ENCODE results near the gene PITPNM1.

GRCh38 chr11:67521924-67522323 is 16.8 kb upstream of the PITPNM1 start:
- TF ChIP-seq, protein P1, sequence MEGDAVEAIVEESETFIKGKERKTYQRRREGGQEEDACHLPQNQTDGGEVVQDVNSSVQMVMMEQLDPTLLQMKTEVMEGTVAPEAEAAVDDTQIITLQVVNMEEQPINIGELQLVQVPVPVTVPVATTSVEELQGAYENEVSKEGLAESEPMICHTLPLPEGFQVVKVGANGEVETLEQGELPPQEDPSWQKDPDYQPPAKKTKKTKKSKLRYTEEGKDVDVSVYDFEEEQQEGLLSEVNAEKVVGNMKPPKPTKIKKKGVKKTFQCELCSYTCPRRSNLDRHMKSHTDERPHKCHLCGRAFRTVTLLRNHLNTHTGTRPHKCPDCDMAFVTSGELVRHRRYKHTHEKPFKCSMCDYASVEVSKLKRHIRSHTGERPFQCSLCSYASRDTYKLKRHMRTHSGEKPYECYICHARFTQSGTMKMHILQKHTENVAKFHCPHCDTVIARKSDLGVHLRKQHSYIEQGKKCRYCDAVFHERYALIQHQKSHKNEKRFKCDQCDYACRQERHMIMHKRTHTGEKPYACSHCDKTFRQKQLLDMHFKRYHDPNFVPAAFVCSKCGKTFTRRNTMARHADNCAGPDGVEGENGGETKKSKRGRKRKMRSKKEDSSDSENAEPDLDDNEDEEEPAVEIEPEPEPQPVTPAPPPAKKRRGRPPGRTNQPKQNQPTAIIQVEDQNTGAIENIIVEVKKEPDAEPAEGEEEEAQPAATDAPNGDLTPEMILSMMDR (IDR thresholded peaks at IDR 0.05; ENCODE audit: insufficient read depth, low read length): no peak
- TF ChIP-seq POLR2AphosphoS5 (IDR thresholded peaks at IDR 0.05; ENCODE audit: low read depth) (no peak), SPI1 (IDR thresholded peaks at IDR 0.05; ENCODE audit: borderline replicate concordance, low read depth) (no peak), REST (IDR thresholded peaks at IDR 0.05; ENCODE audit: insufficient replicate concordance, low read depth) (no peak)

All from HL-60 (cell line).